HG02970 (cell line): Measurements from ENCODE around the gene UBE2E3.

ENCODE experiments used
- ATAC-seq: cut with Tn5 transposase; IDR thresholded peaks from one replicate; pipeline ENCODE4 v1.9.1; 2021; ENCODE audit warnings: mild to moderate bottlenecking, moderate library complexity, moderate number of reproducible peaks; ENCODE audit not compliant: unreplicated experiment, low FRiP score

UBE2E3 gene

DNA sequence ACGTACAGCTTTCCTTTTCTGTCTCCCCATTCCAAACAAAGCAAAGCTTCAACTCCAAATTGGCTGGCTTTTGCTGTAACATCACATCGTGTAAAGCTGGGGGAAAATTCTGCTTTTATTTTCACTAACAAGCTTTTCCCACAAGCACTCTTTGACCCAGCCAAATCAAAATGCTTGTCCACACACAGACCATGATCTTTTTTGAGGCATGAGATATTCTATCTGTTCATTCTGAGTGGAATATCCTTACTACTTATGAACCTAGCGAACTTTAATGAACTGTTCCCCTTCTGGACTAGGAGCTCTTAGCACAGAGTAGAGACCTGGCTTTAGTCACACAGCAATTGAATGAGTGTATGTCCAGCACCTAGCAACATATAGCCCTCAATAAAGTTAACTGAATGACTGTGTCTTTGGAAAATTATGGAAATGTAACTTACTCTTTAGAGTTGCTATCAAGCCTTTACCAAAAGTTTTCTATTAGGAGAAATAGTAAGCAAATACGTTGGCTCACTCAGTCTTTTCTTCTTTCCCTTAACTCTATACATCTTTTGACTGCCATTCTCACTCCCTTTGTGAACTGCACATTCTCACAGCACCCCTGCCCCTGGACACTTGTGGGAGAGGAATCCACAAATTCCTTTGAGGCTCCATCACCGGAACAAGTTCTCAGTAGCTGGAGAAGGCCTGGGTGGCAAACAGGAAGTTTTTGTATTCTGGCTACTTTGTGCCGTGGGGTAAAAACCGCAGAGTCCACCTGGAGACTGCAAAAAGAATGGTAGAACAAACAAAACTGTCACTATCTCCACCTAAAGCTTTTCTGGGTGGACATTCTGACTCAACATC is 1.3 kb upstream of the UBE2E3 start:
- ATAC-seq, result no peak

DNA sequence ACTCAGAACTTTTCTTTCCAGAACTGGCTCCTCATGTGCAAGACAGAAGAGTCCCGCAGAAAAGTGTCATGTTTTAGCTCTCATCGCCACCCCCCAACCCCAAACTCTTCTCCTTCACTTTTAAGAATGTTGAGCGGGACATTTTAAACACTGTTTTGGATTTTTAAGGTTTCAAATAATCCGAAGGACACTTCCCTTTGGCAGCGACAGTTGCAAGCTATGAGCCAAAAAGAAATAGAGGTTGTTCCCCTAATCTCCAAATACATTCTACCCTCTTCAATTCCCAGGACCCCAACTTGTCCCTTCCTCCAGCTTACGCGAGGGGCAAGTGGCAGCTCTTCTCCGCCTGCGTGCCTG is 678 bp upstream of the UBE2E3 start:
- no peak for ATAC-seq

DNA sequence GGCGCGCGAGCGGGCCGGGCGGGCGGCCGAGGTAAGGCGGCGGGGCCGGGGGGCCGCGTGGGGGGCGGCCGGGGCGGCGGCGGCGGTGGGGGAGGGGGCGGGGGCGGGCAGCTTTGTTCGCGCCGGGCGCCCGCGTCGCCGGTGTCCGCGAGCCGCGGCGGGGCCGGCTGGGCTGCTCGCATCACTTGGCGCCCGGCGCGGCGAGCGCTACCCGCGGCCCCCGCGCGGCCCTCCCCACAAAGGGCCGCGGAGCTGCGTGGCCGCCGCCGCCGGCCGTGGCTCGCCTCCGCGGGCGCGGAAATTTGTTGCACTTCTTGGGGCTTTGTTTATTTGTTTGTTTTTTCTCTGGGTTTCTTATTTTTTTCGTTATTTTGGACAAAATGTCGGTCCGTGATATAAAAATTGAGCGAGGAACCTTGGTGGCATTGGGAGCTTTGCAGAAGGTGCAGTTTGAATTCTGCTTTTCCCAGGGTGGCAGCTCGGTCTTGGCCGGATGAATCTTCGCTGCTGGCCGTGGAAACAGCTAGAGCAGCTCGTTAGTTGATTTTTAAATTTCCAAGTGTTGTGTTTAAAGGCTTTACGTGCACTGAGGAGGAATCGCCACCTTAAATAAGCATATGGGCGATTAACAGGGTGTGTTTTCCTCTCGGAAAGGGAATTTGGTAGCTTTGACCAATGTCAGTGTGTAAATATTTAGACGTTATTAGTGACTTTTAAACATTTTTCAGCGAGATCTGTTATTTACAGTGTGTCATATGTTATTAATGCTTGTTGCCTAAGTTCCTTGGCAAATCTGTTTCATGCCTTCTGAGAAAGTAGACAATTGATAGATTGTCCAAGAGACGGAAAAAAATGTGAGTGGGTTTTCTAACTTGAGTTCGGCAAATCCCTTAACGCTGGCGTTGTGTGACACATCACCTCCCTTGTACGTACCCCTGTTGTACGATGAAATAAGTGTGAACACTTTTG is 822 bp downstream of the UBE2E3 start:
- no peak for ATAC-seq

DNA sequence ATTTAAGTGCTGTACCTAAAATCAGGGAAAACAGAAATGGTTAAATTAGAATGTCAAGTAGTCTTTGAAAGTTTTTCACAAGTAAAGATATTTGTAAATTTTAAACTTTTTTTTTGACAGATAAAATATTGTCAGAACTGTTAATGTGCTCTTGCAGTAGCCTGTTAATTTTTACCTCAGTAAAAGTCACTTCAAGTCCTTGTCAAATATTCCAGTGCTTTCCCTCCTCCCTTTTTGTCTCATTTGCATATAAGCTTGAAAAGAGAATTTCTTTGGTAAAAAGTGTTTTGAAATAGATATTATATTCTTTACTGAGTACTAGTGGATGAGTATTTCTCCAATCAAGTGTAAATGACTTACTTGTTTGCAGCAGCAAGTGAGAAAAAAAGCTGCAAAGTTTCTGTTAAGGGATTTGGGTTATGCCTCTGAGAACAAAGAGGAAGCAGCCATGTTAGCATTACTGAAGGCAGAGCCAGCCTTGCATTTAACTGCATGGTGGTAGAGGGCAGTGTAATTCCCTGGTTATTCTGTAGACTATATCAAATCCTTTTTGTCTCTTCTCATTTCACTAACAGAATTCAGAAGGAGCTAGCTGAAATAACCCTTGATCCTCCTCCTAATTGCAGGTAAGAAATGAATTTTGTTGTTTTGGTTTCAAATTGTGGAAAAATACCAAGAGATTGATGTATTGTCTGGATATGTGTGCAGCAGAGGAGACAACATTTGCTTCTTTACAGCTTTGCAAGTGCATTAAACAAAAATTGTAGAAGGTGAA is 3.2 kb downstream of the UBE2E3 start:
- no peak for ATAC-seq

DNA sequence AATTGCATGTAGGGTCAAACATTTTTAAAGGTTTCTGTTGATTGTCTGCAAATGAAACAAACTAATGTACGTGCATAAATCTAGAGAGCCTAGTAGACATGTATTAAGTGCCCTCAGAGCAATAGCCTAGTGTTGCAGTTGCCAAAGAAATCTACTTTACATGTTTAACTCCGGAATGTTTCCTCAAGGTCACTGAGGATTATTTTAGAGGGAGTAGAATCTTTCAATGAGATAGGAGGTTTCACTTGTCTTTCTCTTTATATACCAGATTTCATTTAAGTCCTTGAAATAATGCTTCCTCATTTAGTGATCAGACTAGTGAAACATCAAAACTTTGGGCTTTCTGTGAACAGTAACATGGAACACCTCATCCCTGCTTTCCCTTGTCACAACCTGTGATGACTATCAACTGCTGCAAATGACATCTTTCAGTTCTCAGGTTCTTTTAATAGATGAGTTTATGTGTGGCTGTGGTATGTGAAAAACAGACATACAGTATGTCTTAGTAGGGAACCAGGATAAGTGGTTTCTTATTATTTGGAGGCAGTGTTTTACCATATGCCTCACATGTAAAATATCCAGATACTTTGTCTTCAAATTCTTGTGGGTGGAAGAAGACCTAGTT is 5.5 kb downstream of the UBE2E3 start:
- ATAC-seq, result no peak

DNA sequence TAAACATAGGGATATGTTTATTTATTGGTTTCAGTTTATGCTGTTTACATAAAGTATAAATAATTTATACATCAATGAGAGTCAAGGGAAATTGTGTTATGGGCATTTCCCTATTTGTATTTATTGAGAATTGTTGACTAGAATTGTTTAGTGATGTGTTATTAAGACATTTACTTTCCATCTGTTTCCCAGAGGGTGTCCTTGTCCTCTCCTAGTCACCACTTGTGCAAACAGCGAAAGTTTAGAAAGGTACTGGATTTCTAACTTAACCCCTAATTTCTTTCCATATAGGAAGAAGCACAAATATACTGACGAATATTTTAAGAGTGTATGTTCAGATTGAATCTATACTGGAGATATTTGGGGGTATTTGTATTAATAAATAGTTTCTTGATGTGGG is 6.7 kb downstream of the UBE2E3 start:
- no peak for ATAC-seq

DNA sequence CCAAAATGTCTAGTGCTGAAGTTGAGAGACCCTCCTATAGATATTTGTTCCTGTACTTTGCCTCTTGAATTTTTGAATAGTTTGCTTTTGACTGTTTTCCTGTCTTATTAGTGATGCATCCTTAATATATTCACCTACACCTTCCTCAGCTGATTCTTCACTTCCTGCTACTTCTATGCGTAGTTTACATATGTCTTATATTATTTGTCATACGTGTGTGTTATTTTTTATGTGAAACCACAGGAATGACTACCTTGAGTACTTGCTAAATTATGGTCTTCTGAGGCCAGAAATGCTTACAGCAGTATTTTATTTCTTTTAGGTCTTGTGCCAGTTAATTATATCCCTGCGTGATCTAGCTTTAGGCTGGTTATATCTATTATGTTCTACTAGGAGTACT is 9.9 kb downstream of the UBE2E3 start:
- no peak for ATAC-seq

DNA sequence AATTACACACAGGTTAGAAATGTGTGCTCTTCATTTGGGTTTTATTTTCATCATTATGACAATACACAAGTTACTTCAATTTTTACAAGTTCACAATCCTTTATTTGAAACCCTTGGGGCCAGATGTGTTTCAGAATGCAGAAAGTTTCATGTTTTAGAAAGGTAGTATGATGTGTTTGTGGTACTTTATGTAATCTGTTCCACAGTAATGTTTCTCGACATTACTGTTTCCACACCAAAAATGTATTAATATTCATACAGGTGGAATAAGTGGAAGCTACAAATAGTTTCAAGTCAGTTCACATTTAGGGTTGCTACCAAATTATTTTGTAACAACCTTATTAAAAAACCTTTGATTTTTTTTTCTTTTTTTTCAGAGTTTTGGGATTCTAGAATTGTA is 10.4 kb downstream of the UBE2E3 start:
- no peak for ATAC-seq

DNA sequence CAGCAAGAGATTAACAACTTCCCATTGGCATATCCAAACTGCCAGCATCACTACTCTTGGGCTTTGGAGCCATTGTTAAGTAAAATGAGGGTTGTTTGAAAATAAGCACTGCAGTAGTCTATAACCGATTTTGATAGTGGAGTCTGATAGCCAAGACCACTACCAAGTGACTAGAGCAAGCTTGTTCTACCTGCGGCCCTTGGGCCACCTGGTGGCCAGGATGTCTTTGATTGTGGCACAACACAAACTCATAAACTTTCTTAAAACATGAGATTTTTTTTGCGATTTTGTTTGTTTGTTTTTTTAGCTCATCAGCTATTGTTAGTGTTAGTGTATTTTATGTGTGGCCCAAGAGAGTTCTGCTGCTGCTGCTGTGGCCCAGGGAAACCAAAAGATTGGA is 11.0 kb downstream of the UBE2E3 start:
- no peak for ATAC-seq

DNA sequence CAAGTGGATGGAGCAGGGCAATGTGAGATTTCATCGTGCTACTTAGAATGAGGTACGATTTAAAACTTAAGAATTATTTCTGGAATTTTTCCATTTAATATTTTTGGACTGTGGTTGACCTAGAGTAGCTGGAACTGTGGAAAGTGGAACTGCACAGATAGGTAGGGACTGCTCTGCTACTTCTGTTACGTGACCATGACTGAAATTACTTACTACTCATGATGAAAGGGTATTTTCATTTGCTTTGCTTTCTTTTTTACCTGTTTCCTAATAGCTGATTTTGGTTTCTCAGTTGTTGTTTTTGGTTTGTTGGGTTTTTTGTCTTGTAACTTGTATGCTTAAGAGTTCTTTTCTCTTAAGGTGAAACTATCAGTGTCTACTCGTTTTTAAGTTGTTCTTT is 11.4 kb downstream of the UBE2E3 start:
- ATAC-seq, result no peak

DNA sequence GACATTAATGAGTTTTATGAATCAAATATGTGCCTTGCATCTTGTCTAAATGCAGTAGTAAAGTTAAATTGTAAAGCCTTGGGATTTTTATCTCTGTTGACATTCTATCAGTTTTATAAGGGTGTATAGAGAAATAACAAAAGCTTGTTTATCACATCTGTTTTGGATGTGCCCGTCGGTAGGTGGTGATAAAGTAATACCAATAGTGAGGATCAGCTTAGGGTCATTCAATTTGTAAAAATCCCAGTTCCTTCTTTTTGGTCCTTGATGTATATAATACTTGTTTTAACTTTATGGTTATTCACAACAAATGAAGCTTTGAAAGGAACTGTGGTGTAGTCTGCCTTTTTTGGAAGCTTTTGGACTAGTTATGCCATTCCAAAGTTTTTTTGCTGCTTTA is 12.6 kb downstream of the UBE2E3 start:
- ATAC-seq, result no peak

DNA sequence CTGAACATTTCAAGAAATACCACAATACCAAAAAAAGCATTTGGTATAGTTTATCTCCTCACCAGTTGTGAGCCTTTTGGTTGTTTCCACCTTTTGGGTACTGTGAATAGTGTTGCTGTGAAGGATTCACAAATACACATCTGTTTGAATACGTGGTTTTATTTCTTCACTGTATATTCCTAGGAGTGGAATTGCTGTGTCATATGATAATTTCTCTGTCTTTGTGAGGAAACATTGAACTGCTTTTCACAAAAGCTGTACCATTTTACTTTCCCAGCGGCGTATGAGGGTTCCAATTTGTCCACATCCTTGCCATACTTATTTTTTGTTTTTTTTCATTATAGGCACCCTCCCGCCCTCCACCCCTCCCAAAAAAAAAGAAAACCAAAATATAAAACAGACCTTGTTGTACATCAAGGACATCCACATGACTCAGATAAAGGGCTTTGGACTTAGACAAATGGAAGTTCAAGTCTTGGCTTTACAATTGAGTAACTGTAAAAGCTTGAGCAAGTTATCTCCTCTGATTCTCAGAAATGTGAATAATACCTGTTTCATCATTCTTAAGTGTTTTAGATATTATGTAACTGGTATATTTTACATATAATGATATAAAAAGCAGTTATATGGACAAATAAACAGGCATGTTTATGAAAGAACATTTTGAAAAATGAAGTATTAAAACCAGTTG is 19.0 kb downstream of the UBE2E3 start:
- no peak for ATAC-seq

DNA sequence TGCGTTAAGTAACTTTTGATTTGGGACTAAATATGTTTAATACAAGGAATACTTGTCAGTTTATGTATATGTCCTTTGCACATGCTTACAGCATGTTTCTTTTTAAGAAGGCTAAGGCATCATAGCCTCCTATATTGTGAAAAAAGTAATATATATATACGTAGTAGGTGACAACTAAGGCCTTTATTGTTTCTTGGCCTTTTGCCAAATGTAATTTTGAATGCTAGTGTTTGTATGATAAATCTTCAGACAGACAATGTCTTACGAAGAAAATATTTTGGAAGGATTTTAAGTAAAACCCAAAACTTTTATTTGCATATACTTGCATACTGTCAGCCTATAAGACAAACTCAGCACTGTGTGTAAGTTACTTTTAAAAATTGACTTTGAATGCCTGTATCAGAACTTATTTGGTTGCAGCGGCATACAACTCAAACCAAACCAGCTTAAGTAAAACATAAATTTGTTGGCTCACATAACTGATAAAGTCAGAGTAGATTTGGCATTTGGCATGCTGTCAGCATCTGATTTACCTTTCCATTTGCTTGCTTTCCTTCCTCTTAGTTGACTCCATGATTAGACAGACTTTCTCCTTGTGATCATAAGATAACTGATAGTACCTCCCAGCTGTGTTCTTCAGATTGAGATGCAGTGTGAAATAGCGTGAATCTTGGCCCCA is 24.4 kb downstream of the UBE2E3 start:
- no peak for ATAC-seq

DNA sequence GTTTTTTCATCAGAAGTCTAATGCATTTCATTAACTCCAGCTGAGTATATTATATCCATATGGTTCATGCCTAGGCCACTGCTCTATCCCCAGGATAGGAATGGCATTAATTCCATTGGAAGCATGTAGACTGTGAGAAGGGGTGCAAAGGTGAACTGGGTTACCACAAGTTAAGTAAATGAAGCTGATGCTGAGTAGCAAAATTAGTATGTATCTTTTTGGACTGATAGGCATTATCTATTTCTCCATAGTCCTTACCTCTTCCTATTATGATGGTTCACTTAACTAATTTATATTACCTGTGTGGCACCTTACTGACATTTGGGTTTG is 24.9 kb downstream of the UBE2E3 start:
- no peak for ATAC-seq

DNA sequence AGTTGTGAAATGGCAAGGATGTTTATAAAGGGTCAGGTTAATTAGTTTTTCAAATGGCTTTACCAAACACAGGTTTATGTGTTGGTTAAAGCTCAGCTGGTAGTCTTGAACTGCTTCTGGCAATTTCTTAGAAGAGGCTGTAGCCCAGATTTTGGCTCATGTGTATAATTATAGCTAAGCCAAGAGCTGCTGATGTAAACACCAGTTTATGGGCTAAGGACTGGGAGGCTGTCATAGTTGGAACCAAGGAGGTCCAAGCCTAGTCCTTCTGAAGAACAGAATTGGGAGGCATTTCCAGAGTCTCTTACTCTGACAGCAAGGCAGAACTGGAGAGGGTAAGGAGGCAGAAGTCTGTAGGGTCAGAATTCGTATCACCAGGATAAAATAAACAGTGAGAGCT is 25.4 kb downstream of the UBE2E3 start:
- ATAC-seq, result no peak

DNA sequence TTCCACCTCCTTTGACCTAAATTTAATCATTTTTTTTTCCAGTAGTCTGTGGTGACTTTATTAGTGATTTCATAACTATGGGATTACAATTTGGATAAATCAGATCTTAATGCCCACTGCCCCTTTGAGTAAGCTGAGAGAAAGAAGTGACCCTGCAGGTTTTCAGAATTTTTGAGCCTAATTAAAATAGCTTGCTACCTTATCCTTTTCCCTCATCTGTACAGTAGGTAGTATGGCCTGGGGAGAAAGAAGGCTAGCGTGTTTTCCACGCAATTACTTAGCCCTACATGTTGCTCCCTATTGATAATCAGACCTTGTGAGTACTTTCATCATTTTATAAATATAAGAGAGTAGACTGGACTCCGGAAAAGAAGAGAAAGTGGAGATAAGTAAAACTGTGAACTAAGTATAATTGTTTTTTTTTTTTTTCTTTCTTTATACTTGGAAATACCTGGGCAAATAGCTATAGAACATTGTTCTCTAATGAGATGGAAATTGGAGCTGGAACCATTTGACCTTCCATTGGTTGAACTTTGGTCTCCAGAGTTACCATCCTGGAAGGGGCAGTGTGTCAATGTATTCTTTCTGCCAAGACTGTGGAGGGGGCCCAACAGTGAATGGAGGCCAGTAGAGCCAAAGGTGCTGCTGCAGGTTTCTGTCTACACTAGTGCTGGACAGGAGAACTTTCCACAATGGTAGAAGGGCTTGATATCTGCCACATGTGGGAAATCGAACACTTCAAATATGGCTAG is 26.9 kb downstream of the UBE2E3 start:
- ATAC-seq, result no peak

DNA sequence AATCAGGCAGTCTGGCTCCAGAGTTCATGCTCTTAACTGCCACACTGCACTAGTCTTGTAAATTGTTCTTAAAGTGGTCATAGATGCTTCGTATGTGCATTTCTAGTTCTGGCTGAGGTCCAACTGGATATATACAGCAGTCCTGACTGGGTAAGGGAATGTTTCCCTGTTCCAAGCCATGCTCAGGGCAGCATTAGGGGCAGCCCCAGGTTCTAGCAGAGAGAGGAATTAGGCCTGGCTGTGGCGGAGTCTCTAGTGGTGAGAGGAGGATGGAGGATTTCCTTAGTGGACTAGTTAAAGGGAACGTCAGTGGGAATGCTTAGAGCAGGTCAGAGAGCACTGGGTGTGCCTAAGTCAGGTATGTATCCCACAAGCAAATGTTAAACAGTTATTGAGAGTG is 28.0 kb downstream of the UBE2E3 start:
- no peak for ATAC-seq

DNA sequence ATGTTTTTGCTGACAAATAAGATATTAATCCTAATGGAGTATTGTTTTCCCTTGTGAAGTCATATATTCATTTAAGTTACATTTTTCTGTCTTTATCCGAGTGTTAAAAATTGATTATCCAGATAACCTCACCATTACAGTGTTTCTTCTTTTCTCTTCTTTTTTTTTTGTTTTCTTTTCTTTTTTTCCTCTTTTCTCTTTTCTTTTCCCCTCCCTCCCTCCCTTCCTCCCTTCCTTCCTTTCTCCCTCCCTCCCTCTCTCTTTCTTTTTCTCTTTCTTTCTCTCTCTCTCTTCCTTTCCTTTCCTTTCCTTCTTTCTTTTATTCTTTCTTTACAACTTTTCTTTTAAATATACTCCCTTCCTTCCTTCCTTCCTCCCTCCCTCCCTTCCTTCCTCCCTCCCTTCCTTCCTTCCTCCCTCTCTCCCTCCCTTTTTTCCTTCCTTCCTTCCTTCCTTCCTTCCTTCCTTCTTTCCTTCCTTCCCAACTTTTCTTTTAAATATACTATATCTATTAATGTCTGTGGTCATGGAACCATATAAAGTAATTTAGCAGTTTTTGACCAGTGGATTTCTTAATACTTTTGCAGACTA is 40.9 kb downstream of the UBE2E3 start:
- no peak for ATAC-seq
